GM12801 (cell line): ENCODE data around the gene GRK2.

Experiments used
- CTCF ChIP-seq: IDR thresholded peaks from one replicate; pipeline ENCODE4 v1.5.1; 2011; ENCODE audit warnings: control low read depth; ENCODE audit not compliant: insufficient read length; ENCODE audit errors: extremely low read depth

Gene GRK2

DNA sequence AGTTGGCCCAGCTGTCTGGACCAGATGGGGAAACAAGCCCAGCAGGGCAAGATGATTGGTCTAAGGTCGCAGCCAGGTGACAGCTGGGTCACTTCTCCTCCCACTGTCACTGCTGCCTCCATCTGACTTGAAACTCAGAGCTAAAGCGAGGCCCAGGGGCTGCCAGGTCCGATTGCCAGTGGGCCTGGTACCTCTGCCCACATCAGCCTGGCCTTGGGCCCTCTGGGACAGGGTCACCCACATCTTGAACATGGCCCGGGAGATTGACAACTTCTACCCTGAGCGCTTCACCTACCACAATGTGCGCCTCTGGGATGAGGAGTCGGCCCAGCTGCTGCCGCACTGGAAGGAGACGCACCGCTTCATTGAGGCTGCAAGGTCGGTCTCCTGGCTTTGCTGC, 42.9 kb downstream of the GRK2 start:
- no peak for TF ChIP-seq CTCF

DNA sequence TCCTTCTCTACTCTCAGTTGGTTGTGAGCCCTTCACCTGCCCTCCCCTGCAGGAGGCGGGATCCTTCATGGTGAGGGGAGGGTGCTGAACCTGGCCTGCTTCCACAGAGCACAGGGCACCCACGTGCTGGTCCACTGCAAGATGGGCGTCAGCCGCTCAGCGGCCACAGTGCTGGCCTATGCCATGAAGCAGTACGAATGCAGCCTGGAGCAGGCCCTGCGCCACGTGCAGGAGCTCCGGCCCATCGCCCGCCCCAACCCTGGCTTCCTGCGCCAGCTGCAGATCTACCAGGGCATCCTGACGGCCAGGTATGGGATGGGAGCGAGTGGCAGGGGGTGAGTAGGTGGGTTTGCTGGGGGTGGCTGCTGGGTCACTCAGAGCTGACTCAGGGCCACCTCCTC, 43.4 kb downstream of the GRK2 start:
- TF ChIP-seq CTCF = no peak

- no peak for TF ChIP-seq CTCF
Observed at GRCh38 chr11:67310246-67311050, 44.2 kb downstream of the GRK2 start.

DNA sequence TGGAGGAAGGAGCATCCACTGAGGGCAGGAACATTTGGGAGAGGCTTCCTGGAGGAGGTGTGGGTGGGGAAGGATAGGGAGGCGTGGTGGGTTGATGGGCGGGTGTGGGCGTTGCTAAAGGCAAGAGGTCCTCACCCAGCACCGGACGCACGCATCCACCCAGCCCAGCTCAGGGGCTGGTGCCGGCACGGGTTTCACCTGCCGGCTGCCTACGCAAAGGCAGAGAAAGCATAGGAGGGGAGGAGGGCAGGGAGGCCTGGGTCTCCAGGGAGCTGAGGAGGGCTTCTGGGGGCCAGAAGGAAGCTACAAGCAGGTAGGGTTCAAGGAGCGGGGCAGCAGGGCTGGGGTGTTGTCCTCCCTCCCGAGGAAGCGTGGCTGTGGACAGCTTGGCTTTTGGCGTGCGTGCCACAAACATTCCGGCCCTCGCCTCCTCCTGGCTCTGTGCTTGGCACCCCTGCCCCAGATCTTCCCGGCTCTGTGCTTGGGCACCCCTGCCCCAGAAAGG, 44.8 kb downstream of the GRK2 start:
- TF ChIP-seq CTCF = no peak

- no peak for TF ChIP-seq CTCF
Observed at GRCh38 chr11:67311556-67312082, 45.3 kb downstream of the GRK2 start.

DNA sequence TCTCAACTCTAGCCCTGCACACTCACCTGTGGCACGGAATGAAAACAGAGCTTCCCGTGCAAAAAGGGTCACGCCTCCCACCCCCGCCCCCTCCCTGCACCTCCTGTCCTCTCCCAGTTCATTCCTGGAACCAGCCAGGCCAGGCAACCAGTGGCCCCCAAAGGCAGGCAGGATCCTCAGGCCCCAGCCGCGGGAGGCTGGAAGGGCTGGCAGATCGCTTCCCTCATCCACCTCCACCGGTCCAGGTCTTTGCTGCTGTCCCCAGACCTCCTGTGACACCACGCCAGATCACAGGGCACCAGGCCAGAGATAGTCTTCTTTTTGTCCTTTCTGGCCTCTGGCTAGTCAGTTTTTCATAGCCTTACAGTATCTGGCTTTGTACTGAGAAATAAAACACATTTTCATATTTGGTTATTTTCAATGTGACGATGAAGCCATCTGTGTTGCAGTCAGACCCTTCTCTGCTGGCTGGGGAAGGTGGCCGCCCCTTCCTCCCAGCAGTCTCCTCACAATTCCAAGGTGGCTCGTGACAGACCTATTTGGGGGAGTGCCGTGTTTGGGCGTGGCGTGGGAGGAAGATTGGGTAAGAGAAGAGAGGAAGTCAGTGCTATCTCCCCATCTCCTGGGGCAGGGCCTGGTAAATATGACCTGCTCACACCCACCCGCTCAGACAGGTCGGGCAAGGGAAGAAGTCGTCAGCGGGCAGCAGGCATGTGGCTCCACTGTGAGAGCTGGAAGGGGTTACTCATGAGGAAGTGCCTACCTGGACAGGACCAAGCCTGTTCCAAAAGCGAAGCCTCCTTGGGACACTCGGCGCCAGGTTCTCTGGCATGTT, 46.1 kb downstream of the GRK2 start:
- TF ChIP-seq CTCF = no peak
